H54 (cell line): ENCODE data around the gene ARFGAP1.

ENCODE experiments used
- DNase-seq: peaks from one replicate; pipeline ENCODE4 v3.0.0; 2011; ENCODE audit warnings: low spot score, mixed read lengths; ENCODE audit not compliant: insufficient read length
- FAIRE-seq: peaks from 3 replicates; lab custom pipeline; 2011; peaks lifted over from hg19 to GRCh38; lab: Jason Lieb, UNC
- POLR2A ChIP-seq: IDR thresholded peaks from 2 replicates; pipeline ENCODE4 v1.6.1; 2011; ENCODE audit warnings: low read depth, mild to moderate bottlenecking, low read length

ARFGAP1 gene

DNA sequence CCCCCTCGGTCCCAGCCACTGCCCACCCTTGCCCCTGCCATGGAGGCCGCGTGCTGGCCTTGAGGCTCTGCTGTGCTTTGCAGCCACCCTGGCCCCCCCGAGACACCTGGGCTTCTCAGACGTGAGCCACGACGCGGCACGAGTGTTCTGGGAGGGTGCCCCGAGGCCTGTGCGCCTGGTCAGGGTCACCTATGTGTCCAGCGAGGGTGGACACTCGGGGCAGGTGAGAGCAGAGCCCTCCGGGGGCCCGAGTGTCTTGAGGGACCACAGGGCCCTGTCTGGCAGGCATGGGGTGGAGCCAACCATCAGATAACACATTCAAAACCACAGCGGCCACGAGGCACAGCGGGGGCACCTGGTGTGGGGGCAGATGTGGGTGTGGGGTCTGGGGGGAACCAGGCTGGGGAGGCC lies 39.2 kb downstream of the ARFGAP1 start:
- no peak for TF ChIP-seq POLR2A
- DNase-seq (no peak), FAIRE-seq (no peak)

DNA sequence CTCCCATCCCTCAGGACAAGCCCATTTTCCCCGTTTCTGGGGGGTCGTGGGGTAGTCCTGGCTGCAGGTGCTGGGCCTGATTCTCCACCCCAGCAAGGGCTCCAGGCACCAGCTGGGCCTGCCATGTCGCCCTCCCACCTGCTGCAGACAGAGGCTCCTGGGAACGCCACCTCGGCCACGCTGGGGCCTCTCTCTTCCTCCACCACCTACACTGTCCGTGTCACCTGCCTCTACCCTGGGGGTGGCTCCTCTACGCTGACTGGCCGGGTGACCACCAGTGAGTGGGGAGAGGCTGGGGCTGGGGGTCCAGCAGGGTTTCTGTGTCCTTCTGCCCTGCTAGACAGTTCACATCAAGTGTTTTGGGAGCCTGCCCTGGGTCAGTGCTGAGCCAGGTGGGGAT lies 39.7 kb downstream of the ARFGAP1 start:
- DNase-seq, result no peak
- FAIRE-seq, result no peak
- no peak for TF ChIP-seq POLR2A

DNA sequence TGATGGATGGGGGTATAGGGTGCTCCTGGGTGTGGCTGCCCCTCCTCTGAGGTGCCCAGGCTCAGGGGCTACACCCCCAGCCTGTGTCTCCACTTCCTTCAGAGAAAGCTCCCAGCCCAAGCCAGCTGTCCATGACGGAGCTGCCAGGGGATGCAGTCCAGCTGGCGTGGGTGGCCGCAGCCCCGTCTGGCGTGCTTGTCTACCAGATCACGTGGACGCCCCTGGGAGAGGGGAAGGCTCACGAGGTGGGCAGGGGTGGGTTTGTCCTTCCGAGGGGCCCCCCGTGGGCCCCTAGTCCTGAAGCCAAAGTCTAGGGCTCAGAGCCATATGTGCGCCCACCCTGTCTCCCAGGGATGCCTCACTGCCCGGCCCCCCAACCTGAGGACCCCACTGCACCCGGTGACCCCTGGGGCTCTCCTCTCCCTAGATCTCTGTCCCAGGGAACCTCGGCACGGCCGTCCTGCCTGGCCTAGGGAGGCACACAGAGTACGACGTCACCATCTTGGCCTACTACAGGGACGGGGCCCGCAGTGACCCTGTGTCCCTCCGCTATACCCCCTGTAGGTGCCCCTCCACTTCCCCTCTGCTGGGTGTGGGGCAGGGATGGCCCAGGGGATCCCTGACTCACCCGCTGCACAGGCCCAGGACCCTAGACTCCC lies 40.2 kb downstream of the ARFGAP1 start:
- no peak for FAIRE-seq

DNA sequence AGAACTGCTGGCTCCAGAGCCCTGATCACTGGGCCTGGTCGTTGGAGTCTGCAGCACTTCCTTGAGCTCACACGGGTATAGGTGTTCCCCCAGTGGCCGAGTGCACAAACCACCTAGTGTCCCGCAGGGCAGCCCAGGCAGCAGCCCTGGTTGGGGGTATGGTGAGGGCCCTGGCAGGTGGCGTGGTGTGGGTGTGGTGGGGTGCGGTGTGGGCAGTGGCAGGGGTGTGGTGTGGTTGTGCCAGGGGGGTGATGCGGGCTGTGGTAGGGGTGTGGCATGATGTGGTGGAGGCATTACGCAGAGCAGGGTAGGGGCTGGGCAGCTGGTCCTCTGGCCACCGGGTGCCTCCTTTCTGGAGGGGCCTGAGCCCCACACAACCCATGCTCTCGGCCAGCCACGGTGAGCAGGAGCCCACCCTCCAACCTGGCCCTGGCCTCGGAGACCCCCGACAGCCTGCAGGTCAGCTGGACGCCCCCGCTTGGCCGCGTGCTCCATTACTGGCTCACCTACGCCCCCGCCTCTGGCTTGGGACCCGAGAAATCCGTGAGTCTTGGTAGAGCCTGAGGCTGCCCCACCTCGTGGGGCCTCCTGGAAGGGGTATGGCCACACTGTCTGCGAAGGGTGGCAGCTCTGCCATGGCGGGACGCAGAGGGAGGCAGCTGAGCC lies 40.9 kb downstream of the ARFGAP1 start:
- no peak for DNase-seq
- FAIRE-seq, result no peak
- no peak for TF ChIP-seq POLR2A

More for the DNA sequence above, 40.2 kb downstream of the ARFGAP1 start:
- TF ChIP-seq POLR2A, result no peak
- DNase-seq, result no peak

DNA sequence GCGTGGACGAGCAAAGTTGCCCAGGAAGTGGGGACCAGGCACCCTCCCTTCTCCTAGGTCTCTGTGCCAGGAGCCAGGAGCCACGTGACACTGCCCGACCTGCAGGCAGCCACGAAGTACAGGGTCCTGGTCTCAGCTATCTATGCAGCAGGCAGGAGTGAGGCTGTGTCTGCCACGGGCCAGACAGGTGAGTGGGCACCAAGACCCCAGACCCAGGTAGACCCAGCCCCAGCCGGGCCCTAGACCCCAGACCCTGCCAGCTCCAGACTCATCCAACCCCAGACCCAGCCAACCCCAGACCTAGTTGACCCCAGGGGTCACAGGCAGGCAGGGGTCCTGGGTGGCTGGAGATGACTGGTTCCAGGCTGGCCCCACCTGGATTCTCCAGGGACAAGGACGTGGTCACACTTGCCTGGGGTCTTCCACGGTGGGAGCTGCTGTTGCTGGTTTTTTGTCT lies 41.4 kb downstream of the ARFGAP1 start:
- FAIRE-seq (no peak), DNase-seq (no peak)
- TF ChIP-seq POLR2A, result no peak

DNA sequence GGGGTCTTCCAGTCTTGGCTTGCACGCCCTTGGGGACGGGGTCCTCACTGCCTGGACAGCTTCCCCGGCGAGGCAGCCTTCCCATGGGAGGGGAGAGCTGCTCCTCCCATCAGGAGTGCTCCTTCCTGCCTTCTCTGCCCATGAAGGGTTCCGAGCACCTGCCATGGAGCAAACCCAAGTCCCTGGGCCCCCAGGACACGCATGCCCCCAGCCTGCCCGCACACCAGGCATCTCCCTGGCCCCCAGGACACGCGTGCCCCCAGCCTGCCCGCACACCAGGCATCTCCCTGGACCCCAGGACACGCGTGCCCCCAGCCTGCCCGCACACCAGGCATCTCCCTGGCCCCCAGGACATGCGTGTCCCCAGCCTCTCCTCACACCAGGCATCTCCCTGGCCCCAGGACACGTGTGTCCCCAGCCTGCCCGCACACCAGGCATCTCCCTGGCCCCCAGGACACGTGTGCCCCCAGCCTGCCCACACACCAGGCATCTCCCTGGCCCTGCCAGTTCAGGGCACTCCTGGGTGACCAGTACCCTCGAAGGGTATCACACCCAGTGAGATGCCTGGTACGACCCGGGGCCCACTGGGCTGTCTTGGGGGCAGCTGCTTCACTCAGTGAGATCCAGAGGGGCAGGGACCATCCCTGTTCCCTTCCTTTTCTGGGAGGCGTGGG lies 42.1 kb downstream of the ARFGAP1 start:
- FAIRE-seq (no peak), DNase-seq (no peak)
- TF ChIP-seq POLR2A, result no peak

DNA sequence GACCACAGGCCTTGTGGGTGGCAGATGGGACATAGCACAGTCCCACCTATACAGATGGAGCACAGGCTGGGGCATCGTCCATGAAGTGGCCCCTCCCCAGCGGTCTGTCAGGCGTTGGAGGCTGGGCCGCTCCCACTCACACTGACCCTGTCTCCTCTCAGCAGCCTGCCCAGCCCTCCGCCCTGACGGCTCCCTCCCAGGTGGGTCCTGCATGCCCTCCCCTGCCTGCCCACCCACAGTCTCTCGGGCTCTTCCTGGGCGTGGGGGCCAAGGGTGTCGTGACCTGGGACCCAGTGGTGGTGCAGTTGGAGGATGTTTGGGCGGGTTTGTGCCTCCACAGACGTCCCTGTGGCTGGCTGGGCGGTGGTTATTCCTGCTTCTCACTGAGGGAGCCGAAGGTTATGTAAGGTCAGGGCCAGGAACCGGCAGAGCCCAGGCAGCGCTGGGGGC lies 42.7 kb downstream of the ARFGAP1 start:
- DNase-seq (no peak), FAIRE-seq (no peak)
- TF ChIP-seq POLR2A, result no peak

DNA sequence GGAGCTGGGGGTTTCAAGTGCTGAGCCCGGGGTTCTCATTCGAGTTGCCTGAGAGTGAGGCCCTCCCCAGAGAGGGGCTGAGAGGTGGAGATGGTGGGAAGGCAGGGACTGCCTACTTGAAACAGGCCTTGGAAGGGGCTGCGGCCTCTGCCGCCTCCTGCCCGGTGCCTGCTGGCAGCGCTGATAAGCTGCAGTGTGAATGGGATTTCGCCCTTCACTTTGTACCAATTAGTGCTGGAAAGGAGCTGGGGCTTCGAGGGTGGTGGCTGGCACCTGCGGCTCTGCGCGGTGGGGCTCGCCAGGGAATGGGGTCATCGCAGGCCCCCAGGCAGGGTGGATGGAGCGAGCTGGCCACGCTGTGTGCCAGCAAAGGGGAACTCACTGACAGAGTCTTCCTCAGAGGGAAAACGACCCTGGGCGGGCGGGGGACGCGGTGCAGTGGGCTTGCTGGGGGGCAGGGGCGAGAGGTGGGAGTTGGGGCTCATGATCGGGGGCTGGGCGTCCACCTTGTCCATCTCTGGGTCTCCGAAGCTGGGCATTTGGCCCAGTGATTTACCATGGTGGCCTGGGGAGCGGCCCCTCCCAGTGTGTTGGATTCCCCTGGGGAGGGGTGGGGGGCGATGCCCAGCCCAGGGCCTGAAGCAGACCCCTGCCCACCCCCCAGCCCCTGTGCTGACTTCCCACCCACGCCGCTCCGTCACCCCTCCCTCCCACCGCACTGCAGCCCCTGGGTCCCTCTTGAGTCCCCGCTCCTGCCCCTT lies 43.3 kb downstream of the ARFGAP1 start:
- DNase-seq, result no peak
- FAIRE-seq, result no peak
- no peak for TF ChIP-seq POLR2A

DNA sequence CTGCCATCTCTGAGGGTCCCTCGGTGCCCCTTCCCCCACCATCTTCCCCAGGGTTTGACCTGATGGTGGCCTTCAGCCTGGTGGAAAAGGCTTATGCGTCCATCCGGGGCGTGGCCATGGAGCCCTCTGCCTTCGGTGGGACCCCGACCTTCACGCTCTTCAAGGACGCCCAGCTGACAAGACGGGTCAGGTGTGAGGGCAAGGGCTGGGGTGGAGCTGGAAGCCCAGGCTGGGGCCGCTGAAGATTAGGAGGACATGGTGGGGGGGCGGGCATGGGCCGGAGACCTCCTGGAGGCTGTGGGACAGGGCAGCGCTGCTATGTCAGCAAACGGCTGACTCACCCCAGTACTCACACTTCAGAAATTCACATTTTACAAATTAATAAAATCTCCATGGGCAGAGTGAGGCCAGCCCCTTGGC lies 43.9 kb downstream of the ARFGAP1 start:
- no peak for FAIRE-seq
- no peak for DNase-seq
- TF ChIP-seq POLR2A, result no peak

DNA sequence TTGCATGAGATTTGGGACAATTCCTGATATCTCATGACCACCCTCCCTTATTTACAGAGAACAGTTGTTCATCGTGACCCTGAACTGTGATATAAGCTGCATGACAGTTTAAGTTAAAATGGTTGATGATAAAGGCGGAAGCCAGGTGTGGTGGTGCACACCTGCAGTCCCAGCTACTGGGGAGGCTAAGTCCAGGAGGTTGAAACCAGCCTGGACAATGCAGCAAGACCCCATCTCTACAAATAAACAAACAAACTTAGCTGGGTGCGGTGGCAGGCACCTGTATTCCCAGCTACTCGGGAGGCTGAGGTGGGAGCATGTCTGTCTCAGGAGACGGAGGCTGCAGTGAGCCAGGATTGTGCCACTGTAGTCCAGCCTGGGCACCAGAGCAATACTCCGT lies 44.4 kb downstream of the ARFGAP1 start:
- DNase-seq (no peak), FAIRE-seq (no peak)
- no peak for TF ChIP-seq POLR2A

DNA sequence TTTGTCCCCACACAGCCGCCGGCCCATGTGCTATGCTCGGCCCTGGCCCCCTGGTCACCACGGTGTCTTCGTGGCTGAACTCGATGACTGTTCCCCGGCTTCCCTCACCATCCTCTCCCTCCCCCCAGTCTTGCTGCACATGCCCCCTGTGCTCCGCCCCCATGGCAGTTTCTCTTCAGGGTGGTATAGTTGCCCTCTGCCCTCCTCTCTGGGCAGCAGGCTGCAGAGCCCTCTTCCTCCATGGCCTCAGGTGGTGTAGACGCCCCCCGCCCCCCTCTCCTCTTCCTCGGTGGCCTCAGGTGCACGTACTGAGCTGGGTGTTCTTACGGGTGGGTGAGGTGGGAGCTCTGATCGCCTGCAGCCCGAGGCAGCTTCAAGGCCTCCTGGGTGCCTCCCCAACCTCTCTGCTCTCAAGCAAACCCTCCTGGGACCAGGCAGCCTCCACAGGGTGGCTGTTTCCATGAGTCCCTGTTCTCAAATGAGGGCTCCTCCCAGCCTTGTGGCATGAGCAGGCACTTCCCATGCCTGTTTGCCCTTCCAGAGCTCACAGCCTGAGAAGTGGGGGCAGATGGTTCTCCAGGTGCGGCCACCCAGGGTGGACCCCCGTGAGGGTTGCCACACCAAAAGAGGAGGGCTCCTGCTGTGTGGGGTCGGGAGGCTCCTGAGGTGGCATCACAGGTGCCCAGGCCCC lies 45.1 kb downstream of the ARFGAP1 start:
- TF ChIP-seq POLR2A, result no peak
- DNase-seq (no peak), FAIRE-seq (no peak)

DNA sequence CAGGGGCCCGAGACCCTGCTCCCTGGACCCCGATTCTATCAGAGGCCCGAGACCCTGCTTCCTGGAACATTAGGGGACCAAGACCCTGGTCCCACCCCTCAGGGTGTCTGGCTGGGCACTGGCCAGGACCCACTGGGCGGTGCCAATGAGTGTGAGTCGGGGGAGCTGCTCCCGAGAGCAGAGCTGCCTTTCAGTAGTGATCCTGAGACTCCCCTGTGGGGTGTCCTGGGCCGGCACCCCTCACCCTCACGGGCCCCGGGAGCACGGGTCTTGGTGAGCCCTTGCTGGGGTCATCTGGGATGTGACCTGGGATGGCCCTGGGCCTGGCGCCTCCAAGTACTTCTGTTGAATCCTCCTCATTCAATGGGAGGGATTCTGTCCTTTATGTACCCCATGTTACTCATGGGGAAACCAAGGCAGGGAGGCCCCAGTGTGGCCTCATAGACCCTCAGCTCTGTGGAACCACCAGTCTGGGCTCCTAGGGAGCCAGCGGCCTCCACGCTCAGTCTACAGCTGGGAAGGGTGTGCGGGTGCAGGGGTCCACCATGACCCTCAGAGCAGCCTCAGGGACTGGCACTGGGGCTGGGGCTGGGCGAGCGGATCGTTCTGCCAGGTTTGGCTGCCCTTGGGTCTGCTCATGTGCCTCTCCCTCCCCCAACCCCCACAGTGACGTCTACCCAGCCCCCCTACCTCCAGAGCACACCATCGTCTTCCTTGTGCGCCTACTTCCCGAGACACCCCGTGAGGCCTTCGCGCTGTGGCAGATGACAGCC lies 46.0 kb downstream of the ARFGAP1 start:
- no peak for FAIRE-seq
- TF ChIP-seq POLR2A, result no peak
- DNase-seq, result no peak
